Astrocyte of the spinal cord (primary cell): ENCODE results near the gene CILP.

Source experiments
- DNase-seq: peaks from one replicate; pipeline ENCODE4 v3.0.0; 2011; ENCODE audit warnings: low read depth, low spot score
- H3K4me3 ChIP-seq: 2 replicates; pipeline ENCODE4 v1.5.1; 2011; ENCODE audit warnings: low read depth, mild to moderate bottlenecking, low read length, moderate library complexity
- CTCF ChIP-seq: IDR thresholded peaks from 2 replicates; pipeline ENCODE4 v1.5.1; 2012; ENCODE audit warnings: low read depth, mild to moderate bottlenecking, low read length, inconsistent platforms
- in situ Hi-C: cut with HindIII; loops from 2 replicates; pipeline ENCODE4 v1.10.0; 2017; ENCODE audit warnings: low sequenced_read_pairs

The CILP gene

GRCh38 chr15:65254758-65255157 is 43.5 kb upstream of the CILP start:
- DNase-seq, result no peak
- no peak for TF ChIP-seq CTCF
- H3K4me3 ChIP-seq, result no peak overlapping the region
- in situ Hi-C loops, result no loop called here

- H3K4me3 ChIP-seq, result no peak overlapping the region
- no peak for TF ChIP-seq CTCF
Observed at GRCh38 chr15:65254356-65254755, 43.1 kb upstream of the CILP start.

DNA sequence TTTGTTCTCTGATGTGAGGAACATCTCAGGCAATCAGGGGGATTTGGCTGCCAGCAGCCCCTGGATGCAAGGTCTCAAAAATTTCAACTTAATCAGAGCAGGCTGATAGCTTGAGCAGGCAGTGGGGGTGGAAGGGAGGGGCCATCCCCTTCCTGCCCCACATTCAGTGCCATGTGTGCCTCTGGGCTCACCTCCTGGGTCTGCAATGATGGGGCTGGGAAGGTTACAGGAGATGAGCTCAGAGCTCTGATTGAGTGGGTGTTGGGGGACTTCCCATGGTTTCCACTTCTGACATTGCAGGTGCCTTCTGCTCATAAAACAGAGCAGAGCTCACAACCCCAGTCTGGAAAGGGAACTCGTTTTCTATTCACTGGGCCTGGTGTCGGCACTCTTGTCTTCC is 38.4 kb upstream of the CILP start:
- no peak for DNase-seq
- in situ Hi-C loops, result no loop called here
- no peak overlapping the region for H3K4me3 ChIP-seq
- TF ChIP-seq CTCF, result no peak

More at GRCh38 chr15:65254356-65254755, 43.1 kb upstream of the CILP start:
- DNase-seq, result no peak
- in situ Hi-C loops, result no loop called here

GRCh38 chr15:65248511-65249255 is 37.4 kb upstream of the CILP start:
- in situ Hi-C loops, result no loop called here
- DNase-seq, result no peak
- H3K4me3 ChIP-seq, result no peak overlapping the region
- TF ChIP-seq CTCF, result no peak

- H3K4me3 ChIP-seq, result no peak overlapping the region
- DNase-seq, result no peak
- no peak for TF ChIP-seq CTCF
- in situ Hi-C loops, result no loop called here
Observed at GRCh38 chr15:65246939-65247338, 35.7 kb upstream of the CILP start.

GRCh38 chr15:65246026-65246714 is 34.9 kb upstream of the CILP start:
- DNase-seq, result no peak
- no peak overlapping the region for H3K4me3 ChIP-seq
- no peak for TF ChIP-seq CTCF
- in situ Hi-C loops, result no loop called here
